Skeletal muscle tissue (tissue), 4 donors: Measurements from ENCODE around the gene KIF18B. TPM values are rescaled to one million over a fixed set of nuclear protein-coding genes. Genes with fewer than 3 reads are reported as not detected.
"Not testable (repeated sequence)": the region's sequence is repeated elsewhere in the genome, so short reads cannot be mapped to it uniquely, and the experiment has no call there.

Experiments
- H3K27ac ChIP-seq: one replicate; pipeline ENCODE4 v1.7.0; 2013; ENCODE audit warnings: mild to moderate bottlenecking, low read depth, low read length, inconsistent platforms
- H3K27me3 ChIP-seq, 3 donors: one replicate each; pipeline ENCODE4 v1.7.0; 2013; ENCODE audit warnings: low read length in 3 of 3; ENCODE audit not compliant: control insufficient read depth in 3 of 3, insufficient read depth in 3 of 3
- H3K36me3 ChIP-seq, 3 donors: one replicate each; pipeline ENCODE4 v1.7.0; 2013; ENCODE audit warnings: low read length in 3 of 3; ENCODE audit not compliant: control insufficient read depth in 3 of 3, insufficient read depth in 3 of 3
- H3K4me1 ChIP-seq, 3 donors: one replicate each; pipeline ENCODE4 v1.7.0; 2013; ENCODE audit warnings: low read length in 3 of 3, mild to moderate bottlenecking in 3 of 3; ENCODE audit not compliant: control insufficient read depth in 3 of 3, insufficient read depth in 3 of 3
- H3K4me3 ChIP-seq, 3 donors: one replicate each; pipeline ENCODE4 v1.7.0; 2013; ENCODE audit warnings: low read length in 3 of 3
- H3K9ac ChIP-seq, 3 donors: one replicate each; pipeline ENCODE4 v1.7.0; 2013; ENCODE audit warnings: low read length in 3 of 3, mild to moderate bottlenecking in 3 of 3, moderate library complexity in 2 of 3, low read depth in 1 of 3
- H3K9me3 ChIP-seq, 3 donors: one replicate each; pipeline ENCODE4 v1.7.0; 2013; ENCODE audit warnings: low read length in 3 of 3; ENCODE audit not compliant: control insufficient read depth in 3 of 3
- total RNA-seq: library from RNA; depleted of rRNA; stranded (reverse); fragments of >200 nt; gene quantifications from one replicate; pipeline ENCODE4 v1.2.3, GENCODE V29; 2014
- donor health status: Osteomylitis.

Gene KIF18B
- total RNA-seq, 1 donor from 2014 or later = 1.0 TPM

DNA sequence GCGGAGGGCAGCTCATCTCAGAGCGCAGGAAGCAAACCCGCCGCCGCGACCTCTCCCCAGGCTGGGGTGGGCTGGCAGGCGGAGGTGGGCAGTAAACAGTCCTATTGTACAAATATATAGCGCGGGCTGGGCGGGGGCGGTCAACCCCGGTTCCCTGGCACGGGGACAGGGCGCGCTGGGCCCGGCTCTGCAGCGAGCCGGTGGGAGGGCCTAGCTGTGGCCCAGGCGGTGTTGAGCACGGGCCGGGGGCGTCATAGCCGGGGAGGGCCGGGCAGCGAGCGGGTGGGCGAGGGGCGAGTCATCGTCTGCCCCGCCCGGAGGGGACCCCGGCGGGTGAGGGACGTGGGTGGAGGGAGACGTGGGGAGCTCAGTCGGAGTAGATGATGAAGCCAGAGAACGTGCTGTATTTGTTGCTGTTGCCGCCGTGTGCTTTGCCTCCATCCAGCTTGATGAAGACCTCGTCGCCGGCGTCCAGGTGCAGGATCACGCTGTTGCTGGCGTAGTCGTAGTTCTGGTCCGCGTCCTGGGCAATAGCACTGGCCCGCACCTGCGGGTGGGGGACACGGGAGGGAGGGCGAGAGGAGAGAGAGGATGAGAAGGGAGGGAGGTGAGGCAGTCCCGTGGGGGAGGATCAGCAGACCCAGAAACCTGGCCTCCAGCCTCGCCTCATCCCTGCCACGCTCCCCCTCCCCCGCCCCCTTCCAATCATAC is 12.4 kb upstream of the KIF18B start:
- Histone ChIP-seq H3K9ac (no peak overlapping the region), H3K4me1 (peaks cover 0 to 2% (median 0%) of the 10 kb centered on the region in 3 donors), H3K27ac (no peak overlapping the region), H3K9me3 (no peaks in the 10 kb centered on the region), H3K27me3 (peaks cover 47 to 65% (median 50%) of the 10 kb centered on the region in 3 donors), H3K4me3 (no peak overlapping the region), H3K36me3 (no peaks in the 10 kb centered on the region)

- no peak overlapping the region for H3K27ac ChIP-seq
- no peak overlapping the region for H3K4me3 ChIP-seq
- H3K9ac ChIP-seq = no peak overlapping the region
- H3K9me3 ChIP-seq = no peaks in the 10 kb centered on the region
- H3K4me1 ChIP-seq = peaks cover 0 to 2% (median 0%) of the 10 kb centered on the region in 3 donors
- no peaks in the 10 kb centered on the region for H3K36me3 ChIP-seq
- H3K27me3 ChIP-seq = peaks cover 31 to 45% (median 32%) of the 10 kb centered on the region in 3 donors
Measured at GRCh38 chr17:44956998-44957981, 9.7 kb upstream of the KIF18B start.

DNA sequence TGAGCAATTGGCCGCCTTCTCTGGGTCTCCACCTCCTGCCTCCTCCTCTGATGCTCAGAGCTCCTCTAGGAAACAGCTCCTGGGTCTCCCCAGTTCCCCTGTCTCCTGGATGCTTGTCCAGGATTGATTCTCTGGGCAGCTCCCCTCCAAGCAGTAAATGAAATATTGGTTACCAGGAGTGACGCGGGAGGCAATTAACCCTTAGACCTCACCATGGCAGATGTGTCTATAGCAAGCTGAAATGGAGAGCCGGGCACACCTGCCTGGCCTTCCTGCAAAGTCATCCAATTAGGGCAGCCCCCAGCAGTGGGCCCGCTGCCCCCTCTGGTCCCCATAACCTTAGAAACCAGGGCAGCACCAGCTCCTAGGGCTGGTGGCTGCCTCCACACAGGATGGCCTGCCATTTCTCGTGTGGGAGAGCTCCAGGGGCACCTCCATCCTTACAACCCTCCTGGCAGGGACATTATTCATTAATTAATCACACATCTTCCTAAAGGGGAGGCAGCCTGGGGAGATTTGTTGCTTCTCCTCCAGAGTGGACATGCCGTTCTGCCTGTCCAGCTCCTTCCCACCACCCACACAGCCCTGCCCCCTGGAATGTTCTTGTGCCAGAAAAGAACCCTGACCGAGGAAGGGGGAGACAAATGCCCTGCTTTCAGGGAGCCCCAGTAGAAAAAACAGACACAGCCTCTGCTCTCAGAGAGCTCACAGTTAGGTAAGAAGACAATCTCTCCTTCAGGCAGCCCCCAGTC is 8.3 kb upstream of the KIF18B start:
- H3K9me3 ChIP-seq = no peaks in the 10 kb centered on the region
- no peak overlapping the region for H3K9ac ChIP-seq
- no peak overlapping the region for H3K27ac ChIP-seq
- no peaks in the 10 kb centered on the region for H3K36me3 ChIP-seq
- H3K4me3 ChIP-seq = no peak overlapping the region
- H3K27me3 ChIP-seq = peaks cover 26 to 42% (median 27%) of the 10 kb centered on the region in 3 donors
- peaks cover 0 to 2% (median 0%) of the 10 kb centered on the region in 3 donors for H3K4me1 ChIP-seq

DNA sequence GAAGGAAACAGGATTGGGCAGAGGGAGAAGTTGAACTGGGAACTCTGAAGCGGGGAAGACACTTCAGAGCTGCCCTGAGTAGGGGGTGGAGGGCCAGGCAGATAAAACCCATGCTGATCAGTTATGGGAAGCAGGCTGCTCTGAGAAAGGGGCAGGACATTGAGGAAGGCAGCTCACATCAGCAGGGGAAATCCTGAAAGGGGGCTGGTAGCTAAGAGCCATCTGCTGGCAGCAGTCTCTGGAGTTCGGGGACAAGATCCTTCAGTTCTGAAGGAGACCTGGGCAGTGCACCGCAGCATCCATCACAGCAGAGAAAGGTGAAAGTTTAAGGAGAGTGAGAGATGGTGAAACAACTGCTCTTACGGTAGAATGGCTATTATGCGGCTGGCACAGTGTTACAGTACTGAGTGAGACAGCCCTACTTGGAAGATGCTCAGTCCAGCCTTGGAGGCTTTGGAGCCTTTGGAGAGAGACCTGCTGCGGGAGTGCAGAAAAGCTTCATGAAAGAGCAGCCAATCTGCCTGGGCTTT is 5.4 kb upstream of the KIF18B start:
- Histone ChIP-seq H3K27me3 (peaks cover 10 to 25% (median 11%) of the 10 kb centered on the region in 3 donors), H3K9ac (no peak overlapping the region), H3K4me3 (no peak overlapping the region), H3K27ac (no peak overlapping the region), H3K4me1 (peaks cover 2 to 4% (median 4%) of the 10 kb centered on the region in 3 donors), H3K9me3 (no peaks in the 10 kb centered on the region), H3K36me3 (no peaks in the 10 kb centered on the region)

- H3K36me3 ChIP-seq = no peaks in the 10 kb centered on the region
- H3K9ac ChIP-seq = peak overlapping the region in 2 of 3 donors; percentile 78 to 84
- H3K27ac ChIP-seq = no peak overlapping the region
- H3K4me3 ChIP-seq = peak overlapping the region; percentile 82 to 95 (median 91)
- peaks cover 11 to 13% (median 12%) of the 10 kb centered on the region in 3 donors for H3K4me1 ChIP-seq
- H3K27me3 ChIP-seq = peaks cover 0 to 6% (median 0%) of the 10 kb centered on the region in 3 donors
- no peaks in the 10 kb centered on the region for H3K9me3 ChIP-seq
Measured at GRCh38 chr17:44948315-44948795, 782 bp upstream of the KIF18B start.

DNA sequence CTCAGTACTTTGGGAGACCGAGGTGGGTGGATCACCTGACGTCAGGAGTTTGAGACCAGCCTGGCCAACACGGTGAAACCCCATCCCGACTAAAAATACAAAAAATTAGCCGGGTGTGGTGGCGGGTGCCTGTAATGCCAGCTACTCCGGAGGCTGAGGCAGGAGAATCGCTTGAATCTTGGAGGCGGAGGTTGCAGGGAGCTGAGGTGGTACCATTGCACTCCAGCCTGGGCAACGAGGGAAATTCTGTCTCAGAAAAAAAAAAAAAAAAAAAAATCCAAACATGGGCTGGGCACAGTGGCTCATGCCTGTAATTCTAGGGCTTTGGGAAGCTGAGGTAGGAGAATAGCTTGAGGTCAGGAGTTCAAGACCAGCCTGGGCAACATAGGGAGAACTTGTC is 1.9 kb downstream of the KIF18B start:
- H3K4me1 ChIP-seq = peaks cover 11 to 13% (median 12%) of the 10 kb centered on the region in 3 donors
- not testable (repeated sequence) for H3K36me3 ChIP-seq

GRCh38 chr17:44942456-44942855 is 5.1 kb downstream of the KIF18B start:
- peaks cover 0 to 10% (median 0%) of the 10 kb centered on the region in 3 donors for H3K27me3 ChIP-seq
- no peak overlapping the region for H3K4me3 ChIP-seq
- no peaks in the 10 kb centered on the region for H3K36me3 ChIP-seq
- peaks cover 4 to 5% (median 4%) of the 10 kb centered on the region in 3 donors for H3K4me1 ChIP-seq
- no peaks in the 10 kb centered on the region for H3K9me3 ChIP-seq
- H3K27ac ChIP-seq = no peak overlapping the region
- H3K9ac ChIP-seq = no peak overlapping the region

More for the DNA sequence above, 1.9 kb downstream of the KIF18B start:
- H3K4me3 ChIP-seq, H3K9me3 ChIP-seq, H3K9ac ChIP-seq, H3K27ac ChIP-seq: not testable (repeated sequence)
- peaks cover 0 to 10% (median 0%) of the 10 kb centered on the region in 3 donors for H3K27me3 ChIP-seq

DNA sequence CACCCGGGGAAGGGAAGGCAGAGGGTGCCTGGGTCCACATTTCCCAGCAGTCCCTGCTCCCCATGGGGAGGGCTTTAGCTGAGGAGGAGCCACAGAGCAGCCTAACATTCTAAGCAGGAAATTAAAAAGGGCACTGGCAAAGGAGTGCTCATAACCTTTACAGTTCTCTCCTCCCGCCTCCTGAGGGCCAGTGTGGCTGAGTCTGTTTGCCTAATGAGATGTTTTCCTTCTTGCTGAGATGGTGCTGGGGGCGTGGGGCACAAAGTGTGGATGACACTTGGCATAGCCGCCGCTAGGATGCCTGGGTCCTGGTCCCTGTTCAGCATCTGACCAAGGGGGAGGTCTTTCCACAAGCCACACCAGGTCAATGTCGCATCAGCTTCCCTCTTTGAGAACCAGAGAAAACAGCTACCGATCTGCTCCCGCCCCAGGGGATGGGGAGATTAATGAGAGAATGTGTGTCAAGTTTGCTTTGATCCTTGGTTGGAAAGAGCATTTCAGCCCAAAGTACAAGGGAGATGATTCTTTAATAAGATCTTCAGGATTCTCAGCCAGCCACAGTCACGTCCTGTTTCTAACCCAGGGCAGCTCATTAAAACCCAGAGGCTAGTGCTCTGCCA is 5.8 kb downstream of the KIF18B start:
- Histone ChIP-seq H3K4me3 (no peak overlapping the region), H3K36me3 (no peaks in the 10 kb centered on the region), H3K27ac (no peak overlapping the region), H3K4me1 (no peaks in the 10 kb centered on the region), H3K9ac (no peak overlapping the region), H3K27me3 (peaks cover 0 to 6% (median 0%) of the 10 kb centered on the region in 3 donors), H3K9me3 (no peaks in the 10 kb centered on the region)

GRCh38 chr17:44940768-44941167 is 6.8 kb downstream of the KIF18B start:
- no peaks in the 10 kb centered on the region for H3K4me1 ChIP-seq
- no peak overlapping the region for H3K9ac ChIP-seq
- no peaks in the 10 kb centered on the region for H3K36me3 ChIP-seq
- peaks cover 0 to 4% (median 0%) of the 10 kb centered on the region in 3 donors for H3K27me3 ChIP-seq
- no peak overlapping the region for H3K4me3 ChIP-seq
- H3K27ac ChIP-seq = no peak overlapping the region
- no peaks in the 10 kb centered on the region for H3K9me3 ChIP-seq
